ENCODE data around the gene COX7C.

Gene COX7C

DNA sequence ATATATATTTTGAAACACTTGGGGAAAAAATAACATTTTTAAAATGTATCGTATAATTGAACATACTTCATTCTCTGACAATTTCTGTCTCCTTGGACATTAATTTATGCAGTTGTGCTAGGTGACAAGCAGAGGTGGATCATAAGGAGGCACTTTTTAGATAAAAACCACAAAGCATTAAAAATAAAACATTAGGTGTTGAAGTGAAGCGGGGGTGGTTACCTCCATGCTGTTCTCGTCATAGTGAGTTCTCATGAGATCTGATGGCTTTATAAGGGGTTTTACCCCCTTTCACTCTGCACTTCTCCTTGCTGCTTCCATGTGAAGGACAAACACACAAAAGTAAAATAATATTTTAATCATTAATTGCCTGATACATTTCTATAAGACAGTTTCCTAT is 11.9 kb upstream of the COX7C start:
- TF ChIP-seq, protein P1, sequence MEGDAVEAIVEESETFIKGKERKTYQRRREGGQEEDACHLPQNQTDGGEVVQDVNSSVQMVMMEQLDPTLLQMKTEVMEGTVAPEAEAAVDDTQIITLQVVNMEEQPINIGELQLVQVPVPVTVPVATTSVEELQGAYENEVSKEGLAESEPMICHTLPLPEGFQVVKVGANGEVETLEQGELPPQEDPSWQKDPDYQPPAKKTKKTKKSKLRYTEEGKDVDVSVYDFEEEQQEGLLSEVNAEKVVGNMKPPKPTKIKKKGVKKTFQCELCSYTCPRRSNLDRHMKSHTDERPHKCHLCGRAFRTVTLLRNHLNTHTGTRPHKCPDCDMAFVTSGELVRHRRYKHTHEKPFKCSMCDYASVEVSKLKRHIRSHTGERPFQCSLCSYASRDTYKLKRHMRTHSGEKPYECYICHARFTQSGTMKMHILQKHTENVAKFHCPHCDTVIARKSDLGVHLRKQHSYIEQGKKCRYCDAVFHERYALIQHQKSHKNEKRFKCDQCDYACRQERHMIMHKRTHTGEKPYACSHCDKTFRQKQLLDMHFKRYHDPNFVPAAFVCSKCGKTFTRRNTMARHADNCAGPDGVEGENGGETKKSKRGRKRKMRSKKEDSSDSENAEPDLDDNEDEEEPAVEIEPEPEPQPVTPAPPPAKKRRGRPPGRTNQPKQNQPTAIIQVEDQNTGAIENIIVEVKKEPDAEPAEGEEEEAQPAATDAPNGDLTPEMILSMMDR (IDR thresholded peaks at IDR 0.05; ENCODE audit: control insufficient read depth, extremely low read depth, insufficient read depth): no peak
- DNase-seq (ENCODE audit: low read depth): no peak
- H3K4me3 ChIP-seq (ENCODE audit: low read depth, low read length): no peak overlapping the region

DNA sequence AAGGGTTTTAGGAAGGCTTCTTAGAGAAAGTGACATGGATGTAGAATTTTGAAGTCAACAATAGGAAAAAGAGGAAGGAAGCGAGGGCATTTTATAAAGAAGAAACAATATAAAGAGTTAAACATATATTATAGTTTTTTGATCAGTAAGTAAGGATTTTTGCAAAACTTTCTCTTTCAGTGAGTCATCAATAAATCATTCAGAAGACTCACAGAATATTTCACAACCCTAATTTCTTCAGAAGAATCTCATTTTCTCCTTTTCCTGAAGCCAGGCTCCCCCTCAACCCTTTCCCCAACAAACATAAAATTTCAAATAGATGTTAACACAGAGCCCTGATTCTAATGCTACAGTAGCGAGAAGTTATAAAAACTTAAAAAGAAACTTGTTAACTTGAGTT is 4.3 kb upstream of the COX7C start:
- DNase-seq (ENCODE audit: low read depth): no peak
- TF ChIP-seq, protein P1 (IDR thresholded peaks at IDR 0.05; ENCODE audit: control insufficient read depth, extremely low read depth, insufficient read depth): no peak
- no peak overlapping the region for H3K4me3 ChIP-seq (ENCODE audit: low read depth, low read length)

DNA sequence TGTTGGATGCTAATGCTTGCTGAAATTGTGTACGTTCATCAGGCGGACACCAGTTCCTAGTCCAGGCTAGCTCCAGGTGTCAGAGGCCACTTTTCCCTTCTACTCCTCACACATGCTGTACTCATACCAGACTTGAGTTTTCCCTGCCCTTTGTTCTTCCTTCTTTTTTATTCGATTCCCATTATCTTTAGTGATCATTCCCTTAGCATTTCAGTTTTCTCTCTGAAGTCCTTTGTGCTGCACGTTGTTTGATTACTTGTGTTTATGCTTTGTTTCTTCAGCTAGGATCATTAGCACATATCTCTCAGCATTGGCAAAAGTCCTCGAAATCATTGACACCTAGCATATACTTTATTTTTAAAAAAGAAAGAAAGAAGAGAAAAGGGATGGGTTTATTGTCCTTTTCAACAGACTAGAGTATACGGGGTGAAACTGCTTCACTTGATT is 409 bp upstream of the COX7C start:
- DNase-seq (ENCODE audit: low read depth): no peak
- H3K4me3 ChIP-seq (ENCODE audit: low read depth, low read length): no peak overlapping the region
- TF ChIP-seq, protein P1 (IDR thresholded peaks at IDR 0.05; ENCODE audit: control insufficient read depth, extremely low read depth, insufficient read depth): no peak

DNA sequence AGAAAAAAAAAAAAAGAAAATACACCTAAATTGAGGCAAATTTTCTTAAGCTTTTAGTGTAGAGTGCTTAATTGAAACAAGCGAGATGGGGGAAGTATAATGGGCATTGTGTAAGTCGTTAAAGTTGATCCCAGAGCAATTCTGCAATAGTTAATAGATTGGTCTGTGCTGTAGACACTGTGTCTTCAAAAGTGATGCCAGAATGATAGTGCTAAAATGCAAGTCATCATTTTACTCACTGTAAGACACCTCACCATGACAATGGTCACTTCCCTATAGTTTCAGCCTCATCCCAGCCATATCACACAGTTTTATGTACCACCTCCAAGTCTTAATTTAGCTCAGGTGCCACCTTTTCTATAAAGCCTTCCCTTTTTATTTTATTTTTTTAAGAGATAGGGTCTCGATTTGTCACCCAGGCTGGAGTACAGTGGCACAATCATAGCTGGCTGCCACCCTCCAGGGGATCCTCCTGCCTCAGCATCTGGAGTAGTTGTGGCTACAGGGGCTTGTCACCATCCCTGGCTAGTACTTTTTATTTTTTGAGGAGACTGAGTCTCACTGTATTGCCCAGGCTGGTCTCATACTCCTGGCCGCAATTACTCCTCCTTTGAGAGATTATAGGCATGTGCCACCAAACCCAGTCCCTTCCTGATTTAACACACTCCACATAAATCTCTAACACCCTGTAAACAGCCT is 6.2 kb downstream of the COX7C start:
- TF ChIP-seq, protein P1 (IDR thresholded peaks at IDR 0.05; ENCODE audit: control insufficient read depth, extremely low read depth, insufficient read depth): no peak
- no peak for DNase-seq (ENCODE audit: low read depth)
- no peak overlapping the region for H3K4me3 ChIP-seq (ENCODE audit: low read depth, low read length)

DNA sequence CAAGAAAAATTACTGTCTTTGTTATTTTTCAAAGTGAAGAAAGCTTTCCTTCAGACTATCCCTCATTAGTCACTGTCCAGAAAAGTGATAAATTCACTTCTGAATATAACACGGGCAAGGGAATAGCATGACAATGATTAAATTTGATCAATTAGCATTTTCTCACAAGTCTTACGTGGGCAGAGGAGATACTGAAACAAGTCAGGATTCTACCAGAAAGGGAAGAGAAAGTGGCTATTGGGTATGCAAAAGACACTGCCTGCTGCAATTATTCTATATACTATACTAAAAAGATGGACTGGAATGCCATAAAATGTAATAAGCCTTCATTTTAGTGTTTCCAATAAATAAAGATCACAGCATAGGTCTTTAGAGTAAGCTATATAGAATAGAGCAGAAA is 7.4 kb downstream of the COX7C start:
- TF ChIP-seq, protein P1 (IDR thresholded peaks at IDR 0.05; ENCODE audit: control insufficient read depth, extremely low read depth, insufficient read depth): no peak
- no peak overlapping the region for H3K4me3 ChIP-seq (ENCODE audit: low read depth, low read length)
- DNase-seq (ENCODE audit: low read depth): no peak

DNA sequence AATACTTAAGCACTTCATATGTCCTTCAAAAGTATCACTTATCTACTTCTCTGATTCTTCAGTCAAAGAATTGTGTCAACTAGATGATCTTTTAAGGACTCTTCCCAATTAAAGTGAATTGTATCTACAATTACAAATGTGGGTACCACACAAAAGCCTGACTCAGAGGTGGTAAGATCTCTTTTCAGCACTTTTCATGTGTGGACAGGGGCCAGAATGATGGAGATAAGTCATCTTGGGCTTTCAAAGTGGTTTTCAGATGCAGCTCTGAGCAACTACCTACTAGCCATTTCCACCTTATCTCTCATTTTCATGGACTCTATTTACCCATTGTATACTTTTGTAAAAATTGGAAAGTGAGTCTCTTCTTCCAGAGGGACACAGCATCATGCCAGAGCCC is 8.4 kb downstream of the COX7C start:
- no peak for DNase-seq (ENCODE audit: low read depth)
- TF ChIP-seq, protein P1 (IDR thresholded peaks at IDR 0.05; ENCODE audit: control insufficient read depth, extremely low read depth, insufficient read depth): no peak

DNA sequence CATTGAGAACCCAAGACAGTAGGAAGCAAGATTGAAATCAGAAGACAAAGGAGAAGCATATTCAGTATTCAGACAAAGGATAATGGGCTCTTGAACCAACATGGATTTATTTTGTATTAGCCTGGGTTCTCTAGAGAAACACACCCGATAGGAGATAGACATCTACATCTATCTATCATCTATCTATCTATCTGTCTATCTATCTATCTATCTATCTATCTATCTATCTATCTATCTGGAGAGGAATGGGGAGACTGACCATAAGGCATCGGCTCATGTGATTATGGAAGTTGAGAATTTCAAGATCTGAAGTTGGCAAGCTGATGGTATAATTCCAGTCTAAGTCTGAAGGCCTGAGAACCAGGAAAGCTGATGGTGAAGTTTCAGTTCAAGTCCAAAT is 13.4 kb downstream of the COX7C start:
- H3K4me3 ChIP-seq (ENCODE audit: low read depth, low read length): no peak overlapping the region
- no peak for DNase-seq (ENCODE audit: low read depth)
- TF ChIP-seq, protein P1 (IDR thresholded peaks at IDR 0.05; ENCODE audit: control insufficient read depth, extremely low read depth, insufficient read depth): no peak

More for the DNA sequence above, 8.4 kb downstream of the COX7C start:
- no peak overlapping the region for H3K4me3 ChIP-seq (ENCODE audit: low read depth, low read length)
